Measurements from ENCODE around the gene UNC45A.

The UNC45A gene

DNA sequence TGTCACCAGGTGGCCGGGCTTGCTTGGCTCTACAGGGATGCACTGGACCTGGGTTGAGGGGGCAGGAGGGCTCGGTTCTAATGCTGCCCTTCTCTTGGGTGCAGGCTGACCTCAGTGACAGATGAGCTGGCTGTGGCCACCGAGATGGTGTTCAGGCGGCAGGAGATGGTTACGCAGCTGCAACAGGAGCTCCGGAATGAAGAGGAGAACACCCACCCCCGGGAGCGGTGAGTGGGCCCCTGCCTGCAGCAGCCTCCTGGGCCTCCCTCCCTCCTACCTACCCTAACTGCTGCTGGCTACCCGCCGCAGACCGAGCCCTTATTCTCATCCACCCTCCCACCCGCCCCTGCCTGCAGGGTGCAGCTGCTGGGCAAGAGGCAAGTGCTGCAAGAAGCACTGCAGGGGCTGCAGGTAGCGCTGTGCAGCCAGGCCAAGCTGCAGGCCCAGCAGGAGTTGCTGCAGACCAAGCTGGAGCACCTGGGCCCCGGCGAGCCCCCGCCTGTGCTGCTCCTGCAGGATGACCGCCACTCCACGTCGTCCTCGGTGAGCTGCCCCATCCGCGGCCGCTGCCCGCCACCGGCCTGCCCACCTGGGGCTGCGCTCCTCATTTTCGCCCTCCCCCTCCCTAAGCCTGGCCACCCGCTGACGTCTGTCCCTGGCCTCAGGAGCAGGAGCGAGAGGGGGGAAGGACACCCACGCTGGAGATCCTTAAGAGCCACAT is 45.2 kb upstream of the UNC45A start:
- no peak for DNase-seq (ENCODE audit: low spot score)
- in situ Hi-C loops (cut with MboI; ENCODE audit: low sequenced_read_pairs, unreplicated experiment) = loop anchor here (5.0 to 25.0 kb wide), 4 partner anchors 195 to 578 kb away; no protein-coding TSS in a partner anchor
- TF ChIP-seq, protein P1, sequence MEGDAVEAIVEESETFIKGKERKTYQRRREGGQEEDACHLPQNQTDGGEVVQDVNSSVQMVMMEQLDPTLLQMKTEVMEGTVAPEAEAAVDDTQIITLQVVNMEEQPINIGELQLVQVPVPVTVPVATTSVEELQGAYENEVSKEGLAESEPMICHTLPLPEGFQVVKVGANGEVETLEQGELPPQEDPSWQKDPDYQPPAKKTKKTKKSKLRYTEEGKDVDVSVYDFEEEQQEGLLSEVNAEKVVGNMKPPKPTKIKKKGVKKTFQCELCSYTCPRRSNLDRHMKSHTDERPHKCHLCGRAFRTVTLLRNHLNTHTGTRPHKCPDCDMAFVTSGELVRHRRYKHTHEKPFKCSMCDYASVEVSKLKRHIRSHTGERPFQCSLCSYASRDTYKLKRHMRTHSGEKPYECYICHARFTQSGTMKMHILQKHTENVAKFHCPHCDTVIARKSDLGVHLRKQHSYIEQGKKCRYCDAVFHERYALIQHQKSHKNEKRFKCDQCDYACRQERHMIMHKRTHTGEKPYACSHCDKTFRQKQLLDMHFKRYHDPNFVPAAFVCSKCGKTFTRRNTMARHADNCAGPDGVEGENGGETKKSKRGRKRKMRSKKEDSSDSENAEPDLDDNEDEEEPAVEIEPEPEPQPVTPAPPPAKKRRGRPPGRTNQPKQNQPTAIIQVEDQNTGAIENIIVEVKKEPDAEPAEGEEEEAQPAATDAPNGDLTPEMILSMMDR (IDR thresholded peaks at IDR 0.05; ENCODE audit: borderline replicate concordance, control extremely low read depth, extremely low read depth, insufficient read depth, missing control alignments) = no peak

DNA sequence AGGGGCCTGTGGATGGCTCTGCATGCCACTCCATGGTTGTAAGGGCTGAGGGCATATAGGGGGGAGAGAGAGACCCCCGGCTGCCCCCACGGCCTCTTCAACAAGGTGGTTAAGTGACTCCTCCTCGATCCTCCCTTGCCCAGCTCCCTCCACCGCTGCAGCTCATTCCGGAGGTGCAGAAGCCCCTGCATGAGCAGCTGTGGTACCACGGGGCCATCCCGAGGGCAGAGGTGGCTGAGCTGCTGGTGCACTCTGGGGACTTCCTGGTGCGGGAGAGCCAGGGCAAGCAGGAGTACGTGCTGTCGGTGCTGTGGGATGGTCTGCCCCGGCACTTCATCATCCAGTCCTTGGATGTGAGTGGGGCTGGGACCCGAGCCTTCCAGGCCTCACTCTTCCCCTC is 44.2 kb upstream of the UNC45A start:
- in situ Hi-C loops (cut with MboI; ENCODE audit: low sequenced_read_pairs, unreplicated experiment) = loop anchor here (25.0 kb wide), 2 partner anchors 404 to 579 kb away; no protein-coding TSS in a partner anchor
- TF ChIP-seq, protein P1 (IDR thresholded peaks at IDR 0.05; ENCODE audit: borderline replicate concordance, control extremely low read depth, extremely low read depth, insufficient read depth, missing control alignments) = no peak

DNA sequence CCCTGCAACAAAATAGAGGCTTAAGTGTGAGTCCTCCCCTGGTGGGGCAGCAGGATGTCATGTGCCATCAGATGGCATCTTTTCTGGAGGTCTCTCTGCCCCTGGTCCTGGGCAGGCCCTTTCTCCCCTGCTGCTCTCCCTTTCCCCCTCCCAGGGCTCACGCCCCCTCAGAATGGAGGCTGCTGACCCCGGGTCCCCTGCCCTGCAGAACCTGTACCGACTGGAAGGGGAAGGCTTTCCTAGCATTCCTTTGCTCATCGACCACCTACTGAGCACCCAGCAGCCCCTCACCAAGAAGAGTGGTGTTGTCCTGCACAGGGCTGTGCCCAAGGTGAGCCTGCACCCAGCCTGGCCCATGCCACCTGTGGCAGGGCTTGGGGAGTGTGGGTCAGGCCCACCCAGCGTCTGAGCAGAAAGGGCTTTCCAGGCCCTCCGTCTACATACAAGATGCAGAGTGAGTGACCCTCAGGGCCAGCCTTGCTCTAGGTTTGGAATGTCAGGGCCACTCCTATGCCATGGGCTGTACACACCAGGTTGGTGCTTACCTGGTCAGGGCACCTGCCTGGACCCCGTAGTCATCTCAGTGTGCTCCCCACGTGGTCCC is 43.6 kb upstream of the UNC45A start:
- TF ChIP-seq, protein P1 (IDR thresholded peaks at IDR 0.05; ENCODE audit: borderline replicate concordance, control extremely low read depth, extremely low read depth, insufficient read depth, missing control alignments) = no peak
- DNase-seq (ENCODE audit: low spot score) = no peak
- in situ Hi-C loops (cut with MboI; ENCODE audit: low sequenced_read_pairs, unreplicated experiment) = loop anchor here (25.0 kb wide), 2 partner anchors 404 to 579 kb away; no protein-coding TSS in a partner anchor

More for the DNA sequence above, 44.2 kb upstream of the UNC45A start:
- DNase-seq (ENCODE audit: low spot score) = no peak

DNA sequence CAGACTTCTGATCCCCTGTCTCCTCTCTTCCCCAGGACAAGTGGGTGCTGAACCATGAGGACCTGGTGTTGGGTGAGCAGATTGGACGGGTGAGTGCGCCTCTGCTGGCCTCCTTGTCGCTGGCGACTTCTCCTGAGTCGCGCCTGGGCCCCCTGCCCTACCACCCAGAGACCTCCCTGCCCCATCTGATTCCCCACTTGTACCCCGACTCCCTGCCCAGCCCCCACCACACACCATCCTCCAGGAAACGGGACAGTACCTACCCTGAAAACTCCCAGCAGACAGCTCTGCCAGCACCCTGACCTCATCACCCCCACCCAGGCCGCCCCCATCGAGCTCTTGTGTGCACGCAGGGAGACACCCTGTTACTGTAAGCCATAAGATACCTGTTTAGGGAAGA is 43.1 kb upstream of the UNC45A start:
- TF ChIP-seq, protein P1 (IDR thresholded peaks at IDR 0.05; ENCODE audit: borderline replicate concordance, control extremely low read depth, extremely low read depth, insufficient read depth, missing control alignments) = no peak
- in situ Hi-C loops (cut with MboI; ENCODE audit: low sequenced_read_pairs, unreplicated experiment) = loop anchor here (25.0 kb wide), 2 partner anchors 405 to 580 kb away; no protein-coding TSS in a partner anchor
- no peak for DNase-seq (ENCODE audit: low spot score)

DNA sequence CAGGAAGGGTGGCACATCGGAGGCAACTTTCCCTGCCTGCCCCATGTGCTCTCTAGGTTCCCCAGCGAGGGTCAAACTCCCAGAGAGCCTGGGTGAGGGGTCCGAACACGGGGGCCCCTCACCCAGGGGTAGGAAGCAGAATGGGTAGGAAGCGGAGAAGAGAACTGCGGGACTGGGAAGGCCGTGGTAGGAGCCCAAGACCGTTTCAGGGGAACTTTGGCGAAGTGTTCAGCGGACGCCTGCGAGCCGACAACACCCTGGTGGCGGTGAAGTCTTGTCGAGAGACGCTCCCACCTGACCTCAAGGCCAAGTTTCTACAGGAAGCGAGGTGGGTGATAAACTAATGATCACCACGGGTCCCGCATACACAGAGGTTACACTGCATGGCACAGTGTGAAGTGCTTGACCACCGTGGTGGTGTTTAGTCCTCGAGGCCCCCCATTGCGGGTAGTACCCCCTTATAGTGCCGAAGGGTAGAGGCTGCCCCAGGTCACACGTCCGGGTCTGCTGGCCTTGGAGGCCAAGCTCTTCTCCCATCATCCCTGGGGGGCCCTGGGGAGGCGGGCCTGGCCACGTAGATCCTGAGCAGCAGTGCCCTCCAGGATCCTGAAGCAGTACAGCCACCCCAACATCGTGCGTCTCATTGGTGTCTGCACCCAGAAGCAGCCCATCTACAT is 42.4 kb upstream of the UNC45A start:
- TF ChIP-seq, protein P1 (IDR thresholded peaks at IDR 0.05; ENCODE audit: borderline replicate concordance, control extremely low read depth, extremely low read depth, insufficient read depth, missing control alignments) = no peak
- in situ Hi-C loops (cut with MboI; ENCODE audit: low sequenced_read_pairs, unreplicated experiment) = loop anchor here (25.0 kb wide), 2 partner anchors 405 to 580 kb away; no protein-coding TSS in a partner anchor
- DNase-seq (ENCODE audit: low spot score) = no peak
